GM21576 (cell line): Measurements from ENCODE around the gene ATRNL1.

Experiments
- ATAC-seq: cut with Tn5 transposase; IDR thresholded peaks from one replicate; pipeline ENCODE4 v1.9.1; 2021; ENCODE audit warnings: mild to moderate bottlenecking, moderate library complexity; ENCODE audit not compliant: unreplicated experiment

Gene ATRNL1

GRCh38 chr10:115867305-115867704 is 774.1 kb downstream of the ATRNL1 start:
- ATAC-seq, result no peak

- no peak for ATAC-seq
Observed at GRCh38 chr10:115871855-115872254, 778.7 kb downstream of the ATRNL1 start.

- ATAC-seq, result no peak
Observed at GRCh38 chr10:115875172-115875571, 782.0 kb downstream of the ATRNL1 start.

- ATAC-seq, result peak; percentile 94
Observed at GRCh38 chr10:115879372-115880089, 786.4 kb downstream of the ATRNL1 start.

GRCh38 chr10:115882021-115882420 is 788.9 kb downstream of the ATRNL1 start:
- ATAC-seq, result no peak

GRCh38 chr10:115883372-115883771 is 790.2 kb downstream of the ATRNL1 start:
- ATAC-seq, result no peak

- no peak for ATAC-seq
Observed at GRCh38 chr10:115884331-115884730, 791.2 kb downstream of the ATRNL1 start.

GRCh38 chr10:115895166-115895565 is 802.0 kb downstream of the ATRNL1 start:
- no peak for ATAC-seq

GRCh38 chr10:115898242-115898641 is 805.1 kb downstream of the ATRNL1 start:
- ATAC-seq, result no peak

GRCh38 chr10:115902596-115902995 is 809.4 kb downstream of the ATRNL1 start:
- ATAC-seq, result no peak

- ATAC-seq, result no peak
Observed at GRCh38 chr10:115903207-115903606, 810.0 kb downstream of the ATRNL1 start.

- no peak for ATAC-seq
Observed at GRCh38 chr10:115903845-115904244, 810.7 kb downstream of the ATRNL1 start.

GRCh38 chr10:115909037-115909436 is 815.9 kb downstream of the ATRNL1 start:
- no peak for ATAC-seq

GRCh38 chr10:115909962-115910731 is 817.0 kb downstream of the ATRNL1 start:
- no peak for ATAC-seq

GRCh38 chr10:115914475-115914874 is 821.3 kb downstream of the ATRNL1 start:
- ATAC-seq, result no peak

GRCh38 chr10:115915429-115915828 is 822.3 kb downstream of the ATRNL1 start:
- no peak for ATAC-seq

- no peak for ATAC-seq
Observed at GRCh38 chr10:115918812-115919211, 825.6 kb downstream of the ATRNL1 start.

GRCh38 chr10:115921795-115922194 is 828.6 kb downstream of the ATRNL1 start:
- ATAC-seq, result no peak

GRCh38 chr10:115931309-115931708 is 838.1 kb downstream of the ATRNL1 start:
- ATAC-seq, result no peak

- no peak for ATAC-seq
Observed at GRCh38 chr10:115932099-115932498, 838.9 kb downstream of the ATRNL1 start.

- ATAC-seq, result no peak
Observed at GRCh38 chr10:115933098-115933497, 839.9 kb downstream of the ATRNL1 start.

GRCh38 chr10:115935731-115936130 is 842.6 kb downstream of the ATRNL1 start:
- no peak for ATAC-seq
